Karpas-422 (cell line): ENCODE data around the gene ITPK1. TPM values are rescaled to one million over a fixed set of nuclear protein-coding genes. Genes with fewer than 3 reads are reported as not detected.
A peak's percentile ranks its signal among the peaks of the same experiment; 100 is the strongest.

Experiments used
- DNase-seq: peaks from one replicate; pipeline ENCODE4 v3.0.0-alpha.2; 2015
- H2AFZ ChIP-seq: fragments of 200-600 bp; sonication (generic); 2 replicates; pipeline ENCODE4 v1.6.1; 2014; ENCODE audit warnings: antibody characterized with exemption, low read length, mixed read lengths
- H3K27ac ChIP-seq: fragments of 200-600 bp; sonication (generic); 2 replicates; pipeline ENCODE4 v1.5.1; 2014; ENCODE audit warnings: mild to moderate bottlenecking, low read length, moderate library complexity
- H3K27me3 ChIP-seq: fragments of 200-600 bp; sonication (generic); 2 replicates; pipeline ENCODE4 v1.6.1; 2014; ENCODE audit warnings: low read length, mixed read lengths
- H3K36me3 ChIP-seq: fragments of 200-600 bp; sonication (generic); 2 replicates; pipeline ENCODE4 v1.6.1; 2014; ENCODE audit warnings: low read length, mixed read lengths; ENCODE audit not compliant: insufficient read depth
- H3K4me1 ChIP-seq: fragments of 200-600 bp; sonication (generic); 2 replicates; pipeline ENCODE4 v1.6.1; 2014; ENCODE audit warnings: mild to moderate bottlenecking, low read length, mixed read lengths
- H3K4me2 ChIP-seq: fragments of 200-600 bp; sonication (generic); 2 replicates; pipeline ENCODE4 v1.6.1; 2014; ENCODE audit warnings: low read length, low read depth, mild to moderate bottlenecking; ENCODE audit not compliant: poor library complexity, severe bottlenecking
- H3K4me3 ChIP-seq: fragments of 200-600 bp; sonication (generic); 2 replicates; pipeline ENCODE4 v1.5.1; 2014; ENCODE audit warnings: mild to moderate bottlenecking, antibody characterized with exemption, low read length, mixed read lengths
- H3K79me2 ChIP-seq: fragments of 200-600 bp; sonication (generic); 2 replicates; pipeline ENCODE4 v1.6.1; 2014; ENCODE audit warnings: mild to moderate bottlenecking, low read length, mixed read lengths
- H3K9ac ChIP-seq: fragments of 200-600 bp; sonication (generic); 2 replicates; pipeline ENCODE4 v1.6.0; 2014; ENCODE audit warnings: low read length
- H3K9me2 ChIP-seq: fragments of 200-600 bp; sonication (generic), shearing (Covaris generic); replicated peaks from 2 replicates; pipeline ENCODE4 v1.6.0; 2014; ENCODE audit warnings: mild to moderate bottlenecking, low read length, moderate library complexity; ENCODE audit not compliant: insufficient read depth
- H3K9me3 ChIP-seq: fragments of 300-700, 200-600 bp; sonication (generic); 2 replicates; pipeline ENCODE4 v1.6.1; 2014; ENCODE audit warnings: low read length, mixed read lengths
- H4K20me1 ChIP-seq: fragments of 200-600 bp; sonication (generic); 2 replicates; pipeline ENCODE4 v1.6.1; 2014; ENCODE audit warnings: mild to moderate bottlenecking, antibody characterized with exemption, low read length, low read depth; ENCODE audit not compliant: insufficient read depth
- total RNA-seq: library from RNA; depleted of rRNA; stranded (reverse); fragments of >200 nt; shearing (Covaris generic); gene quantifications from 2 replicates; pipeline ENCODE4 v1.2.3, GENCODE V29; 2014; ENCODE audit warnings: low replicate concordance

The ITPK1 gene
- total RNA-seq, 1 experiment from 2014 or later: 6.3 TPM

DNA sequence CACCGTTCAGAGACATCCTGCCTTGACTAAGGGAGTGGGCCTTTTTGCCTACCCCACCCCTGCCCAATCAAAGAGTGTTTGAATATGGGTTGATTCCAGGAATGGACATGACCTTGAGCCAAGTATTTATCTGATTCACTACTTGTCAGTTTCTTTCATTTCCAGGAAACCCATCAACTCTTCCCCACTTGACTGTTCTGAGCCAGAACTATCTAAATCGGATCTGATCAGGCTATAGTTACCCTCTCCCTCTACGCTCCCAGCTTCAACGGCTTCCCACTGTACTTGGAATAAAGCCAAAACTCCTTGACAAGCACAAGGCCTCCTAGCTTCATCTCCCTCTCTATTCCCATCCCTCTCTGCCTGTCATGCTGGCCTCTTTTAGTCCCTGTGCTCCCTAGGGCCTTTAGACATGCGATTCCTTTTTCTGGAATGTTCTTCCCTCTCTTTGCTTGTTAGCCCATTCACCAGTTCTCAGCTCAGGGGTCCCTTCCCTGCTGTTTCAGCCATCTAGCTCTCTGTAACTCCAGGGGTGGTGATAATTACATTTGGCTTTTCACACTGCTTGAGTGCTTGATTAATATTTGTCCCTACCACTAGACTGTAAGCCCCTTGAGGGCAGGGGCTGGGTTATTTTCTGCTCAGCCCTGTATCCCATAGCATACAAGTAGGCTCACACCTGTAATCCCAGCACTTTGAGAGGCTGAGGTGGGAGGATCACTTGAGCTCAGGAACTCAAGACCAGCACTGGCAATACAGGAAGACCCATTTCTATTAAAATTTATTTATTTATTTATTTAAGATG is 5.5 kb upstream of the ITPK1 start:
- Histone ChIP-seq H3K79me2 (no peaks in the 10 kb centered on the region), H3K9me3 (no peaks in the 10 kb centered on the region), H3K9ac (no peak overlapping the region), H3K4me3 (no peak overlapping the region), H3K9me2 (no peaks in the 10 kb centered on the region), H2AFZ (no peak overlapping the region), H3K27ac (no peak overlapping the region), H4K20me1 (no peaks in the 10 kb centered on the region), H3K4me2 (no peak overlapping the region), H3K36me3 (no peaks in the 10 kb centered on the region), H3K27me3 (no peaks in the 10 kb centered on the region), H3K4me1 (peaks cover 5% of the 10 kb centered on the region)
- no peak for DNase-seq

DNA sequence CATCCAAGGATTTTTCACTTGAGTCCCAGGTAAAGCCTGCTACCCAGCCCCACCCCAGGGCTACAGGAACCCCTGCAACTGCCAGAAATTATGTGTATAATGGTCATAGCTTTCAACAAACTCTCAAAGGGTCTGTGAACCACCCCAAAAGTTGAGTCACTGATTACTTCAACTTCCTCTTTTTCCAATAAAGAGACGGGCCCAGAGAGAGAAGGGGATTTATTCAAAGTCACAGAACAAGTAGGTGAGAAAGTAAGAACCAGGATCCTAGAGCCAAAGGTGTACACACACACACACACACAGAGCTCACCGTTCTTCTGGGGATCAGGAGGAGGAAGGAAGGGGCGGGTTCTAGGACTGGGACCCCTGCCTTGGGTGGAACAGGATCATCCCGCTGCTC is 4.8 kb upstream of the ITPK1 start:
- no peaks in the 10 kb centered on the region for H3K9me3 ChIP-seq
- H3K36me3 ChIP-seq: no peaks in the 10 kb centered on the region
- H3K4me3 ChIP-seq: no peak overlapping the region
- no peaks in the 10 kb centered on the region for H3K79me2 ChIP-seq
- H3K4me2 ChIP-seq: no peak overlapping the region
- H3K9ac ChIP-seq: no peak overlapping the region
- no peak overlapping the region for H3K27ac ChIP-seq
- peaks cover 8% of the 10 kb centered on the region for H3K4me1 ChIP-seq
- H3K27me3 ChIP-seq: no peaks in the 10 kb centered on the region
- H4K20me1 ChIP-seq: no peaks in the 10 kb centered on the region
- DNase-seq: peak; percentile 64
- H2AFZ ChIP-seq: no peak overlapping the region
- H3K9me2 ChIP-seq: no peaks in the 10 kb centered on the region

DNA sequence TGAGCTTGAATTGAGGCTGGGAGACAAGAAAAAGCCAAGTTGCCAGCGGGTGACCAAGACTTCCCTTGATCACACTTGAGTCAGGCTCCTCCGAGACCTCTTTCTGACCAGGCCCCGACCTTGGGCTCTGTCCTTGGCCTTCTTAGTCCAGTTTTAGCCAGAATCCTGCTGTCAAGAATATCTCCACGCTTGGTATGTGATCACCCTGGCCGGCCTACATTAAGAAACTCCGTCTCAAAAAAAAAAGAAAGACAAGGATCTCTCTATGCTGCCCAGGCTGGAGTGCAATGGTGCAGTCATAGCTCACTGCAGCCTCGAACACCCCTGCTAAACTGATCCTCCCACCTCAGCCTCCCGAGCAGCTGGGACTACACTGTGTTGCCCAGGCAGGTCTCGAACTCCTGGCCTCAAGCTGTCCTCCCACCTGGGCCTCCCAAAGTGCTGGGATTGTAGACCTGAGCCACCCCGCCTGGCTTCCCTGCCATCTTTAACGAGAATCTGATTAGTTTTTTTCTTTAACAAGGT is 1.0 kb upstream of the ITPK1 start:
- Histone ChIP-seq H4K20me1 (peaks cover 11% of the 10 kb centered on the region; the same call in 1 of the 2 replicates), H3K79me2 (no peaks in the 10 kb centered on the region), H3K4me2 (peak overlapping the region; percentile 99), H3K9me2 (no peaks in the 10 kb centered on the region), H3K9ac (peak overlapping the region; percentile 84), H2AFZ (peak overlapping the region; percentile 99; the same call in 1 of the 2 replicates), H3K4me3 (peak overlapping the region; percentile 84), H3K27ac (no peak overlapping the region), H3K27me3 (no peaks in the 10 kb centered on the region), H3K4me1 (peaks cover 20% of the 10 kb centered on the region), H3K9me3 (no peaks in the 10 kb centered on the region), H3K36me3 (no peaks in the 10 kb centered on the region)
- DNase-seq: no peak

DNA sequence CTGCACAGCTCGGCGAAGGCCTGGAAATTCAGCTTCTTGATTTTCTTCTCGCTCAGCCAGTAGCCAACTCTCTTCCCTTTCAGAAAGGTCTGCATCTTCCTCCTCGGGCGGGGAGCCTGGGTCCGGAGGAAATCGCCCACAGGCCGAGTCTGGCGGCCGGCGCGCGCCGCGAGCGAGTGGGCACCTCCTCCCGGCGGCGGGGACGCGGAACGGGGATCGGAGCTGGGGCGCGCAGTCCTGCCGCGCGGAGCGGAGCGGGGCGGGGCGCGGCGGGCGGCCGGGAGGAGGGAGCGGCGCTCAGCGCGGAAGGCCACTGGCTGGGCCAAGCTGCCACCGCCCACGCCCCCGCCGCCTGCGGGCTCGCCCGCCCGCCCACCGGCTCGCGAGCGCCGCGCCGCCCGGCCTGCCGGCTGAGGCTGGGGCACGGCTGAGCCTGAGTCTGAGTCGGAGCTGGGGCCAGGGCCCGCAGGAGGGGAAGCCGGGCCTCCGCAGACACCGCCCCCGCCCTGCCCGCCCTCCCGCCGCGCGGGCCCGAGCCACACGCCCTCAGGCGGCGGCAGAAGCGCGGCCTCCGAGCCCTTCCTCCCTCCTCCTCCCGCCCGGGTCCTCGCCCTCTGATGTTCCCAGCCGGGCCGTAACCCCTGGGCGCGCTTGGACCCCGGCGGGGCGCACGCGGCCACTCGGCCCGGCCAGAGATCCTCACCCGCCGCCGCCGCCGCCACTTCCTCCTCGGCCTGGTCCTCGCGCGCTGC is 480 bp downstream of the ITPK1 start:
- no peaks in the 10 kb centered on the region for H3K36me3 ChIP-seq
- no peak overlapping the region for H3K27ac ChIP-seq
- no peaks in the 10 kb centered on the region for H3K27me3 ChIP-seq
- no peaks in the 10 kb centered on the region for H3K9me3 ChIP-seq
- H3K9ac ChIP-seq: peak overlapping the region; percentile 84
- H3K9me2 ChIP-seq: no peaks in the 10 kb centered on the region
- H3K79me2 ChIP-seq: no peaks in the 10 kb centered on the region
- peak; percentile 94 for DNase-seq
- peak overlapping the region; percentile 34; the same call in 1 of the 2 replicates for H2AFZ ChIP-seq
- peak overlapping the region; percentile 67 for H3K4me3 ChIP-seq
- peaks cover 11% of the 10 kb centered on the region; the same call in 1 of the 2 replicates for H4K20me1 ChIP-seq
- peaks cover 20% of the 10 kb centered on the region for H3K4me1 ChIP-seq
- H3K4me2 ChIP-seq: peak overlapping the region; percentile 71

DNA sequence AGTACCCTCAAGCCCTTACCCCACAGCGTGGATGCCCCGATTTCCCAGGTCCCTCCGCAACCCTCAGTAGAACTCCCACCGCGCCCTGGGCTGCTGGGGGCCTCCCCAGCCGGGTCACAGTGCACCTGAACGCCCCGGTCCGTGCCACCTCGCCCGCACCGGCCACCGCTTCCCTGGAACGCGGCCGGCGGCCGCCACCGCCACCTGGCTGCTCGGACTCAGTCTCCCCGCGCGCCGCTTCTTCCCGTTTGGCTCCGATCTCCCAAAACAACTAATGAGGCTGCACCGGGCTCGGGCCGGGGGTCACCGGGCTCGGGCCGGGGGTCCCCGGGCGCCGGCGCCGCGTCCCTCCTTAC is 1.0 kb downstream of the ITPK1 start:
- Histone ChIP-seq H3K9ac (peak overlapping the region; percentile 60), H3K9me2 (no peaks in the 10 kb centered on the region), H3K4me1 (peaks cover 20% of the 10 kb centered on the region), H3K27ac (no peak overlapping the region), H3K4me3 (peak overlapping the region; percentile 67), H4K20me1 (peaks cover 14% of the 10 kb centered on the region; the same call in 1 of the 2 replicates), H2AFZ (peak overlapping the region; percentile 34; the same call in 1 of the 2 replicates), H3K36me3 (no peaks in the 10 kb centered on the region), H3K9me3 (no peaks in the 10 kb centered on the region), H3K79me2 (no peaks in the 10 kb centered on the region), H3K27me3 (no peaks in the 10 kb centered on the region), H3K4me2 (peak overlapping the region; percentile 71)
- DNase-seq: no peak

DNA sequence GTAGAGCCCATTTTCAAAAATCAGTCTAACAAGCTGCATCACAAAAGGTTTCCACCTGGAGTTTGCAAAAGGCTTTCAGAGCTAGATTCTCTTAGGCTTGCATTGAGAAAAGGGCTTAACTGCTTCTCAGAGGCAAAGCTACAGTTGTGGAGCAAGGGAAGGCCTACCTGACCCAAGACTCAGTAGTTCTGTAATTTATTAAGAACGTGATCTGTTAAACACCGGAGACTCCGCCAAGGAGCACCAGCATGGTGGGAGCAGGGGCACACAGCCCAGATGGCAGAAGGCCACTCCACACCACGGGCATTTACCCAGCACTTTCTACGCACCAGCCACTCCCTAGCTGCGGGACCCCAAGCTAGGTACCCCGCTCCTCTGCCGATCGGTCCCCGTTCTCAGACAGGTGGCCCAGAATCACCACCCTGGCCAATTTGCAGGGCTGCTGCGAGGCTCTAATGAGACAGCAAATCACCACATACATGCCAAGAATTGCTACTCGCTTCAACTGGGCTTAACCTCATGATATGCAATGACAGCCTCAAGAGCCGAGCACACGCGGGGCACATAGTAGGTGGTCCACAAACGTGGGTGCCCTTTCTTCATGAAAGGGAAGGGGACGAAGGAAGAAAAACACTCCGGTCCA is 1.5 kb downstream of the ITPK1 start:
- H3K27ac ChIP-seq: no peak overlapping the region
- H4K20me1 ChIP-seq: peaks cover 19% of the 10 kb centered on the region; the same call in 1 of the 2 replicates
- peak overlapping the region; percentile 71 for H3K4me2 ChIP-seq
- peaks cover 20% of the 10 kb centered on the region for H3K4me1 ChIP-seq
- no peaks in the 10 kb centered on the region for H3K36me3 ChIP-seq
- peak overlapping the region; percentile 67 for H3K4me3 ChIP-seq
- DNase-seq: no peak
- H3K9me3 ChIP-seq: no peaks in the 10 kb centered on the region
- H3K9me2 ChIP-seq: no peaks in the 10 kb centered on the region
- H3K9ac ChIP-seq: peak overlapping the region; percentile 60
- no peak overlapping the region for H2AFZ ChIP-seq
- H3K79me2 ChIP-seq: no peaks in the 10 kb centered on the region
- no peaks in the 10 kb centered on the region for H3K27me3 ChIP-seq

DNA sequence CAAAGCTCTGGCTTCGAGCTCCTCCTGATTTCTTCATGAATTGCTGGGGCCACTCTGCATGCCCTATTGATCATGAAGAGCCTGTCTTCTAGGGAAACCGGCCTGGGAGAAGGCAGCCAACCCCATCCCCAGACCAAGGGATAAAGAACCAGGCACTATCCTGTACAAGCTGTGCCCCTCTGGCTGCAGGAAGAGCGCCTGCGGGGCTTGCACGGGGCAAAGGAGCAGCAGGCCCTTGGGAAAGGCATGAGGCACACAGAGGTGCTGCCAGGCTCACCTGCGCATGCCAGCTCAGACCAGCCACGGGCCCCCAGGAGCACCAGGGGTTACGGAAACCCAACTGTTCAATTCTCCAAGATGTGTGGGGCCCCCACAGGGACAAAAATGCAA is 2.1 kb downstream of the ITPK1 start:
- H3K4me3 ChIP-seq: no peak overlapping the region
- peaks cover 20% of the 10 kb centered on the region for H3K4me1 ChIP-seq
- H3K27ac ChIP-seq: no peak overlapping the region
- no peak for DNase-seq
- no peaks in the 10 kb centered on the region for H3K9me2 ChIP-seq
- H3K36me3 ChIP-seq: no peaks in the 10 kb centered on the region
- H3K27me3 ChIP-seq: no peaks in the 10 kb centered on the region
- no peak overlapping the region for H2AFZ ChIP-seq
- no peaks in the 10 kb centered on the region for H3K79me2 ChIP-seq
- no peaks in the 10 kb centered on the region for H3K9me3 ChIP-seq
- H4K20me1 ChIP-seq: peaks cover 23% of the 10 kb centered on the region; the same call in 1 of the 2 replicates
- no peak overlapping the region for H3K4me2 ChIP-seq
- H3K9ac ChIP-seq: no peak overlapping the region
